Progenitor cell of endocrine pancreas (in vitro differentiated cells): Measurements from ENCODE around the gene GATA1. TPM values are rescaled to one million over a fixed set of nuclear protein-coding genes. Genes with fewer than 3 reads are reported as not detected.

Experiments
- DNase-seq: peaks from one replicate; pipeline ENCODE4 v3.0.0; 2021; ENCODE audit warnings: low spot score; ENCODE audit not compliant: unreplicated experiment
- H3K27ac Mint-ChIP-seq: 2 replicates; pipeline ENCODE4 v1.8.0; 2021; ENCODE audit warnings: mild to moderate bottlenecking, moderate library complexity, mixed read lengths
- H3K27me3 Mint-ChIP-seq: 2 replicates; pipeline ENCODE4 v1.8.0; 2021; ENCODE audit warnings: mixed read lengths
- H3K36me3 Mint-ChIP-seq: 2 replicates; pipeline ENCODE4 v1.8.0; 2022; ENCODE audit warnings: mixed read lengths; ENCODE audit not compliant: insufficient read depth
- H3K4me1 Mint-ChIP-seq: 2 replicates; pipeline ENCODE4 v1.8.0; 2021; ENCODE audit warnings: low read depth, mixed read lengths
- H3K4me3 Mint-ChIP-seq: 2 replicates; pipeline ENCODE4 v1.8.0; 2021; ENCODE audit warnings: low read depth, mild to moderate bottlenecking, moderate library complexity, mixed read lengths
- H3K9me3 Mint-ChIP-seq: 2 replicates; pipeline ENCODE4 v1.8.0; 2021; ENCODE audit warnings: low read depth, mixed read lengths
- total RNA-seq: library from RNA; stranded (reverse); gene quantifications from 2 replicates; pipeline ENCODE4 v1.2.1, GENCODE V29; 2021
- TF ChIP-seq, protein P1 (sequence below): fragments of 200-600 bp; sonication (generic); IDR thresholded peaks from one replicate; pipeline ENCODE4 v1.5.0; 2021; ENCODE audit warnings: antibody characterized with exemption, mild to moderate bottlenecking; ENCODE audit not compliant: unreplicated experiment

Gene GATA1
- total RNA-seq, 1 donor from 2014 or later = not detected

DNA sequence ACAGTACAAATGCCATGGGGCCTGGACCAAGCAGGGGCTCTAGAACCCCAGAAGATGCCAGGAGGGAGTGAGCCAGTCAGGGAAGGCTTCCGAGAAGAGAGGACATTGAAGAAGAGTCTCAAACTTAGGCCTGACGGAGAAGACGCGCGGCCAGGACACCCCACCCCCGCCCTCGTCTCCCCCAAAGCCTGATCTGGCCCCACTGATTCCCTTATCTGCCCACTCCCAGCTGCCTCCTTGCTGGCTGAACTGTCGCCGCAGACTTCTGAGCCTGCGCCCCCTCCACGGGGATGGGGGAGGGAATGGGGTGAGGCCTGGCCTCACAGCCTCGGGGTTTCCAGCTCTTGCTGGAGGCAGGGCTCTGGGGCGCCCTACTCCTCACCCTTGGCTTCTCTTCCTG, 3.6 kb upstream of the GATA1 start:
- H3K9me3 Mint-ChIP-seq = peaks cover 15% of the 10 kb centered on the region
- DNase-seq = no peak

DNA sequence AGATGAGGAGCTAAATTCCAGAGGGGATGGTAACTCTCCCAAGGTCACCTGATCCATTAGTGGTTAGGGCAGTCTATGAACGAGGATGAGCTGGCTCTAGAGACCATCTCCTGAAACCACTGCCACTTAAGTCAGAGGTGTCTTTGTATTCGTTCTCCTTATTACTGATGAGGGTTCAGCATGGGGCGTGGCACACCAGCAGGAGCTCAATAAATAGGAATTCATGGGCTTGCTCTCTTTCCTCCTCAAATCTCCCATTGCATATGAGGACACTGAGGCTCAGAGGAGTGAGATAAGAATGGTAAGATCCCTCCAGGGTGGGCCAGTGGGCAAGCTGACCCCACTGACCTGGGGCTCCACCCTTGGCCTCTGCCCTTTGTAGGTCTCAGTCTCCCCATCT, 1.7 kb upstream of the GATA1 start:
- peaks cover 15% of the 10 kb centered on the region for H3K9me3 Mint-ChIP-seq
- no peak for DNase-seq
- H3K27ac Mint-ChIP-seq = no peak overlapping the region
- H3K4me1 Mint-ChIP-seq = no peaks in the 10 kb centered on the region
- TF ChIP-seq, protein P1, sequence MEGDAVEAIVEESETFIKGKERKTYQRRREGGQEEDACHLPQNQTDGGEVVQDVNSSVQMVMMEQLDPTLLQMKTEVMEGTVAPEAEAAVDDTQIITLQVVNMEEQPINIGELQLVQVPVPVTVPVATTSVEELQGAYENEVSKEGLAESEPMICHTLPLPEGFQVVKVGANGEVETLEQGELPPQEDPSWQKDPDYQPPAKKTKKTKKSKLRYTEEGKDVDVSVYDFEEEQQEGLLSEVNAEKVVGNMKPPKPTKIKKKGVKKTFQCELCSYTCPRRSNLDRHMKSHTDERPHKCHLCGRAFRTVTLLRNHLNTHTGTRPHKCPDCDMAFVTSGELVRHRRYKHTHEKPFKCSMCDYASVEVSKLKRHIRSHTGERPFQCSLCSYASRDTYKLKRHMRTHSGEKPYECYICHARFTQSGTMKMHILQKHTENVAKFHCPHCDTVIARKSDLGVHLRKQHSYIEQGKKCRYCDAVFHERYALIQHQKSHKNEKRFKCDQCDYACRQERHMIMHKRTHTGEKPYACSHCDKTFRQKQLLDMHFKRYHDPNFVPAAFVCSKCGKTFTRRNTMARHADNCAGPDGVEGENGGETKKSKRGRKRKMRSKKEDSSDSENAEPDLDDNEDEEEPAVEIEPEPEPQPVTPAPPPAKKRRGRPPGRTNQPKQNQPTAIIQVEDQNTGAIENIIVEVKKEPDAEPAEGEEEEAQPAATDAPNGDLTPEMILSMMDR = no peak
- H3K36me3 Mint-ChIP-seq = no peaks in the 10 kb centered on the region
- peaks cover 19% of the 10 kb centered on the region for H3K27me3 Mint-ChIP-seq
- H3K4me3 Mint-ChIP-seq = no peak overlapping the region

More for the DNA sequence above, 3.6 kb upstream of the GATA1 start:
- H3K4me3 Mint-ChIP-seq = no peak overlapping the region
- no peaks in the 10 kb centered on the region for H3K4me1 Mint-ChIP-seq
- no peaks in the 10 kb centered on the region for H3K36me3 Mint-ChIP-seq
- peaks cover 17% of the 10 kb centered on the region for H3K27me3 Mint-ChIP-seq
- H3K27ac Mint-ChIP-seq = no peak overlapping the region
- TF ChIP-seq, protein P1 = no peak

DNA sequence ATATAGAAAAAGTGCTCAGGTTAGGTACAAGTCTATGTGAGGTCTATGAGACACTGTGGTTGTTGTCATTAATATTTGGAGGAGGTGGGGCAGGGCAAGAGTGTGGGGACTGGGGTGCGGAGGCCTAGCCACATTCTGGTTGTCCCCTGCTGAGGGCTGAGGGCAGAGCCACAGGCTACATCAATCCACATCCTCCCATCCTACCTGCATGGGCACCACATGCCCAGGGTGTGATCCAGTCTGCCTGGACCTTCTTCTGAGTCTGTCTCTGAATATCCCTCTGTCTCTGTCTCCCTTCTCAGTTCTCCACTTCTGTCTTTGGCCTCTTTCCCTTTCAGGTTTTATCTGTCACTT, 1.2 kb upstream of the GATA1 start:
- Mint-ChIP-seq H3K27me3 (peaks cover 19% of the 10 kb centered on the region), H3K9me3 (peaks cover 15% of the 10 kb centered on the region), H3K27ac (no peak overlapping the region), H3K36me3 (no peaks in the 10 kb centered on the region), H3K4me1 (no peaks in the 10 kb centered on the region), H3K4me3 (no peak overlapping the region)
- no peak for DNase-seq
- TF ChIP-seq, protein P1 = no peak

DNA sequence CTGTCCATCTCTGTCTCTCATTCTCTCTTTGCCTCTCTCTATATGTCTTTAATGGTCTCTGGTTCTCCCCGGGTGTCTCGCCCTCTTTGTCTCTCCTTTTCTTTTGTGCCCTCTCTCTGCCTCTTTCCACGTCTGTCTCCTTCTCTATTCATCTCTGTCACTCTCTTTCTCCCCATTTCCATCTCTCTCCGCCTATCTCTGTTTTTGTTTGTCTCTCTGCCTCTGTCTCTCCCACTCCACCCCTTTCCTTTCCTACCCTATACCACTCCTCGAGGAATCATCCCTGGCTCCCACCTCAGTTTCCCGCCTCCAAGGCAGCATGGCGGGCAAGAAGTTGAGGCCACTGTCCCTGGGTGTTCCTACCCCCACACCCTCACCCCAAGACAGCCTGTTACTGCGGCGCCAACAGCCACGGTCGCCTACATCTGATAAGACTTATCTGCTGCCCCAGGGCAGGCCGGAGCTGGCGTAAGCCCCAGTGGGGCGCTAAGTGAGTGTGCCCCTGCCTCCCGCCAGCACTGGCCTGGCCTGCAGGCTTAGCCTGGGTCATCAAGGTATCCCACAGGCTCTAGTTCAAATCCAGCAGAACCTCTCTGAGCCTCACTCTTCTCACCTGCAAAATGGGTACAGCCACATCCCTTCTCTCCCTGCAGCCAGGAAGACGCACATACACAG, 713 bp upstream of the GATA1 start:
- Mint-ChIP-seq H3K27ac (no peak overlapping the region), H3K36me3 (no peaks in the 10 kb centered on the region), H3K9me3 (peaks cover 15% of the 10 kb centered on the region)

DNA sequence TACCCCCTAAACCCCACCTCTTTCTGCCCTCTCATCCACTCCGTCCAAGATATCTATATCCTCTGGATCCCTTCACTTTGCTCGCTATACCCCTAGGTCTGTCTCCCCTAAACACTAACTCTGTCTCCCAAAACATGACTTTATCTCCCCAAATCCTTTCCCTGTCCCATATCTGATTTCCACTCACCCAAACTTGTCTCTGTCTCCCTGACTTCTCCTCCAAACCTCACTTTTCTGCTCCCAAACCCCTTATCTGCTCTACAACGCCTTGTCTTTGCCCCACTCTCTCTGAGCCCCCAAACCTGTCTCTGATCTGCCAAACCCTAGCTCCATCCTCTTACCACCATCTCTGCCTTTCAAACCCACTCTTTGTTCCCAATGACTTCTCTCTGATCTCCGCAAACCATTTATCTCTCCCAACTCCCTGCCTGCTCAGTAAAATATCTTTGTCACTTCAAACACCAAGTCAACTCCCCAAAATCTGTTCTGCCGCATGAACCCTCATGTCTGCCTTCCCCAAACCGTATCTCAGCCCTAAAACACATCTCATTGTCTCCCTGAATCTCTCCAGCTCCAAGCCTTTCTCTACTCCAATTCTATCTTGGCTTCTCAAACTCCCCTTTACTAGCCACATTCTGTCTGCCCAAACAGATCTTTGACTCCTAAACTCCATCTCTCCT, 575 bp downstream of the GATA1 start:
- Mint-ChIP-seq H3K4me3 (no peak overlapping the region), H3K27me3 (peaks cover 19% of the 10 kb centered on the region), H3K4me1 (no peaks in the 10 kb centered on the region), H3K36me3 (no peaks in the 10 kb centered on the region), H3K27ac (no peak overlapping the region), H3K9me3 (peaks cover 13% of the 10 kb centered on the region)
- TF ChIP-seq, protein P1 = no peak
- DNase-seq = no peak

More for the DNA sequence above, 713 bp upstream of the GATA1 start:
- DNase-seq = no peak
- Mint-ChIP-seq H3K4me1 (no peaks in the 10 kb centered on the region), H3K4me3 (no peak overlapping the region), H3K27me3 (peaks cover 19% of the 10 kb centered on the region)
- TF ChIP-seq, protein P1 = no peak
